ENCODE data around the gene EVPL.

DNA sequence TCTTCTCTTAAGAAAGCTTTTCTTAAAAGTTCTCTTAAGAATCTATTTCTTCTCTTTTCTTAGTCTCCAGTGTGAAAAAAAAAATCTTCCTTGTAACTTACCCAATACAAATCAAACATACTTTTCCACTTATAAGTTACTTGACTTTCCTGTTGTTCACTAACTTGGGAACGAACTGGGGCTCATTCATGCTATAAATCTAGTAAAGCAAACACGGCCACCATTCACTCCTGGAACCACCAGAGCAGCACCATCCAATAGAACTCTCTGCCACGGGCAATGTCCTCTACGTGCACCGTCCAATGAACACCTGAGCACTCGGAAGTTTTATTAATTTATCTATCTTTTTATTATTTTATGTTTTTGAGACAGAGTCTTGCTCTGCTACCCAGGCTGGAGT, 24.5 kb upstream of the EVPL start:
- no peak for TF ChIP-seq POLR2AphosphoS5 (IDR thresholded peaks at IDR 0.05; ENCODE audit: borderline replicate concordance, low read depth, low read length)
- no peak for TF ChIP-seq EZH2 (IDR thresholded peaks at IDR 0.05)
- no peak for TF ChIP-seq FOXP2 (optimal IDR thresholded peaks at IDR 0.05; ENCODE audit: control extremely low read depth, extremely low read length, insufficient read depth)

Measured in SK-N-MC (cell line).